GM23338 (cell line): ENCODE measurements around the gene RFC2. TPM values are rescaled to one million over a fixed set of nuclear protein-coding genes. Genes with fewer than 3 reads are reported as not detected.

Source experiments
- CREB1 ChIP-seq: fragments of 250-450 bp; sonication (Bioruptor Pico); IDR thresholded peaks from 2 replicates; pipeline ENCODE4 v1.5.0; 2020; ENCODE audit warnings: low read depth, mild to moderate bottlenecking, moderate library complexity
- CTCF ChIP-seq, 2 experiments: fragments of 200-600 bp in 1 of 2; sonication (generic) in 1 of 2; conservative IDR thresholded peaks; 2 replicates each; pipeline versions ENCODE4 v1.5.1 to v1.6.1; 2016 to 2017; ENCODE audit warnings: antibody characterized with exemption in 2 of 2, low read depth in 2 of 2, mild to moderate bottlenecking in 2 of 2, moderate library complexity in 1 of 2
- JUNB ChIP-seq: IDR thresholded peaks from one replicate; pipeline ENCODE4 v1.6.1; 2016; ENCODE audit warnings: antibody characterized with exemption; ENCODE audit not compliant: unreplicated experiment
- POLR2AphosphoS5 ChIP-seq: IDR thresholded peaks from 2 replicates; pipeline ENCODE4 v1.6.1; 2016; ENCODE audit warnings: antibody characterized with exemption, low read depth
- REST ChIP-seq: IDR thresholded peaks from one replicate; pipeline ENCODE4 v1.6.1; 2018; ENCODE audit warnings: antibody characterized with exemption; ENCODE audit not compliant: unreplicated experiment
- ZNF462 ChIP-seq: fragments of 250-450 bp; sonication (Bioruptor Pico); IDR thresholded peaks from 2 replicates; pipeline ENCODE4 v1.5.0; 2020; ENCODE audit warnings: mild to moderate bottlenecking, moderate library complexity
- polyA plus RNA-seq: library from polyadenylated mRNA; unstranded; fragments of >200 nt; fragmentation: Nextera tagmentation; extraction: Ambion mirVana; gene quantifications from 2 replicates; pipeline ENCODE4 v1.2.1, GENCODE V29; 2016
- total RNA-seq: library from RNA; depleted of rRNA; stranded (reverse); fragments of >200 nt; shearing (Covaris generic); gene quantifications from 2 replicates; pipeline ENCODE4 v1.2.3, GENCODE V29; 2014

RFC2 gene
- total and polyA plus RNA-seq, 2 experiments from 2014 or later = 56.4 to 75.2 TPM

GRCh38 chr7:74240482-74240881 lies 13.7 kb downstream of the RFC2 start (continued):
- TF ChIP-seq ZNF462 (CRISPR knock-in tag) = no peak
- no peak for TF ChIP-seq CTCF (conservative IDR thresholded peaks at IDR 0.05; ENCODE audit: low read depth in 2 of 2)
- TF ChIP-seq REST = no peak
- no peak for TF ChIP-seq POLR2AphosphoS5
- no peak for TF ChIP-seq CREB1 (CRISPR knock-in tag)
- TF ChIP-seq JUNB = no peak
